ENCODE results near the gene OR2D2.
A peak's percentile ranks its signal among the peaks of the same experiment; 100 is the strongest.
"Not testable (repeated sequence)": the region's sequence is repeated elsewhere in the genome, so short reads cannot be mapped to it uniquely, and the experiment has no call there.

OR2D2 gene, protein sequence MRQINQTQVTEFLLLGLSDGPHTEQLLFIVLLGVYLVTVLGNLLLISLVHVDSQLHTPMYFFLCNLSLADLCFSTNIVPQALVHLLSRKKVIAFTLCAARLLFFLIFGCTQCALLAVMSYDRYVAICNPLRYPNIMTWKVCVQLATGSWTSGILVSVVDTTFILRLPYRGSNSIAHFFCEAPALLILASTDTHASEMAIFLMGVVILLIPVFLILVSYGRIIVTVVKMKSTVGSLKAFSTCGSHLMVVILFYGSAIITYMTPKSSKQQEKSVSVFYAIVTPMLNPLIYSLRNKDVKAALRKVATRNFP

DNA sequence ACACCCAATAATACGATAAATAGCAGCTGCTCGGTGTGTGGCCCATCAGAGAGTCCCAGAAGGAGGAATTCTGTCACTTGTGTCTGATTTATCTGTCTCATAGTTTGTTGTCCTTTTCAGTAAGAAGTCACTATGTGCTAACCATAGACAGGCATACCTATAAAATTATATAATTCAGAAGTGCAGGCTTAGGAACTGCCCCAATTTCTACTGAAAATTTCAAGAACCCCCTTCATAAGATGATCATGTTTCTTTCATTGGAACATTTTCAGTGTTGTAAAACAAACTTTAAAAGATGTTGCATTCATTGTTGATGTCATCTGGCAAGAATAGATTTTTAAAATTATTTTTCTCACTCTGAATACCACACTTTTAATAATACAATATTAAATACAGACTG, at the start of gene OR2D2:
TSS of gene OR2D2 (minus strand) at position 101 of the 400 bp plus-strand sequence. CDS start at position 101, 0 bp downstream.
- DNase-seq: no peak

DNA sequence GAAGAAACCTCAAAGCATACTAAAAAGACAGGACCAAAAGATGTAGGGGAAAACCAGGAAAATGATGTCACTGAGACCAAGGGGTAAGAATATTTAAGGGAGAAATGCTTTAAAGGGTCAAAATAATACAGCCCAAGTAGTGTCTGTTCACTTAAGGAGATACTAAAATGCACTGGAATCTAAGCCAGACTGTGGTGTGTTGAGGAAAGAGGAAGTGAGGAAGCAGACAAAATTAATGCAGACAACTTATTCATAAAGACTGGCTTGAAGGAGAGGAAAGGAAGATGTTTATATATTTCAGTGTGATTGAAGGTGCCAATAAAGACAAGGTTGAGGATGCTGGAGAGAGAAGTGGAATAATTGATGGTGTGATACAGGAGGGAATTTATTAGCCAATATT, 49.7 kb upstream of the OR2D2 start:
- DNase-seq: no peak

DNA sequence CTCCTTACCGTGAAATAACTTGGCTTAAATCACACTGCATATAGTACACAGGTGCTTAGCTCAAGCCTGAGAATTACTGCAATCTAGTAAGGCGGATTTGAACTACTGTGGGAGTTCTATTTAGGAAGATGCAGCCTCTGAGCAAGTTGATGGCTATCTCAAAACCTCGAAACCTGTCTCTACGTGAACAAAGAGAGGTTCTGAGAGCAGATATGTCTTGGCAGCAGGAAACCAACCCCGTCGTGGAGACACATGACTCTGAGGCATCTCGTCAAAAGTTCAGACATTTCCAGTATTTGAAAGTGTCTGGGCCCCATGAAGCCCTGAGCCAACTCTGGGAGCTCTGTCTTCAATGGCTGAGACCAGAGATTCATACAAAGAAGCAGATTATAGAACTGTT, 39.8 kb upstream of the OR2D2 start:
- no peak for DNase-seq

DNA sequence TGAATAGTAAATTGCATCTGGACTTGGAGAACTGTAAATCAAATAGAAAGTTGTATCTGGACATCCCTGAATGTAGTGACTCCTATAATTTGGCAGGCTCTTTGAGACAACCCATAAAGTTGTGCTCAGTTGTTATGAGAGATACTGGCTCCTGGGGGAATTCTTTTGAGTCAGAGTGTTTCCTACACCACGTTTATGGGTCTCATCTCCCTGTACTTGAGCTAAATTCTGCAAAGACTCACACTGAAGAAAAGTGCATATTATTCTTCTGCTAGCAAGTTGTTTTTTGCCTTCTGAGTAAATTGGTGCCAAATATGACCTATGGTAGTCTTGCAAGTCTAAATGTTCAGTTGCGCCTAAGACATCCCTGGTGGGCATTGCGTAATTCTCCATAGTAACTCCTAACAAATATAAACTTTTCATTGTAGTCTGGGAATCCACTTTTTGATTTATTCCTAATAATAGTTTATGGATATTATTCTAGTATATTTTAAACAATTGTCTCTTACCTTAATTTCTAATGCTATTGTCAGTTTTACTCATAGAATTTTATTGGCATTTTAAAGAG, 38.9 kb upstream of the OR2D2 start:
- no peak for DNase-seq

DNA sequence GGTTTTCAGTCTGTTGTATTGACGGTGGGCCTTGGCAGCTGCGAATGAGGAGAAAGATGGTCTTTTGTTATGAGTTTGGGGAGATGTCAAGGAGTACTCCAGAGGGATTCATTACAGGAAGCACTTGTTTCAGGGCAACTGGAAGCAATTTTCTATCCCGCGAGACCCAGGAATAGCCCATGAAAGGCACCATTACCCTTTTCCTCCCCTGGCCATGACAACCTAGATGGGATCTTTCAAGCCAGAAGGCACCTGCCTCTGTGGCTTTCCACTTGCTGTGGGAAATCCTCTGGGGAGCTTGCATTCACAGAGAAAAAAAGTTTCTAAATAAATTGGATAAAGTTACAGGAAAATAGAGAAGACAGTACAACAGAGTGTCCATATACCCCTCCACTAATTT, 36.6 kb upstream of the OR2D2 start:
- no peak for DNase-seq

DNA sequence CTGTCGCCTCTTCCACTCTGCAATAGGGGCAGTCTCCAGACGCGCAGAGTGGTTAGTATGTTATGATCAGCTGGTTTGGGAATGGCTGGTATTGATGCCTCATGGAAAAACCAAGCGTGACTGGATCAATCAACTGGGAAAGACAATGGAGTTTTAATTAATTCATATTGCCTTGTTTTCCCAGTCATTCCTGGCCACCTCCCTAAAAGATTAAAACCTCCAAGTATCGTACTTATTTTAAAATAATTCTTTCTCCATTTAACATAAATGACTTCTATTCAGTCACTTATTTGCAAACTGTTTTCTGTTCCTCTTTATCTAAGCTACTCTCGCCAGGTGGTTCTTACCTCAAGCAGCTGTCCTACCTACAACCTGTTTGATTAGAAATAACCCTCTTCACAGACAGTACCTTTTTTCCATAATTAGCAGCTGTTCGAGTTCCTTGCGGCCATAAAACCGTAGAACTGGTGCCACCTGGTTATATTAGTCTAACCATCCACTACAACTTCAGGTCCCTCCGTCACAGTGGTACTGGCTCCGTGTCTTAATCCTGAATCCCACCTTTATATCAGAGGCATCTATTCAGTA, 34.8 kb upstream of the OR2D2 start:
- DNase-seq: peak; percentile 2

DNA sequence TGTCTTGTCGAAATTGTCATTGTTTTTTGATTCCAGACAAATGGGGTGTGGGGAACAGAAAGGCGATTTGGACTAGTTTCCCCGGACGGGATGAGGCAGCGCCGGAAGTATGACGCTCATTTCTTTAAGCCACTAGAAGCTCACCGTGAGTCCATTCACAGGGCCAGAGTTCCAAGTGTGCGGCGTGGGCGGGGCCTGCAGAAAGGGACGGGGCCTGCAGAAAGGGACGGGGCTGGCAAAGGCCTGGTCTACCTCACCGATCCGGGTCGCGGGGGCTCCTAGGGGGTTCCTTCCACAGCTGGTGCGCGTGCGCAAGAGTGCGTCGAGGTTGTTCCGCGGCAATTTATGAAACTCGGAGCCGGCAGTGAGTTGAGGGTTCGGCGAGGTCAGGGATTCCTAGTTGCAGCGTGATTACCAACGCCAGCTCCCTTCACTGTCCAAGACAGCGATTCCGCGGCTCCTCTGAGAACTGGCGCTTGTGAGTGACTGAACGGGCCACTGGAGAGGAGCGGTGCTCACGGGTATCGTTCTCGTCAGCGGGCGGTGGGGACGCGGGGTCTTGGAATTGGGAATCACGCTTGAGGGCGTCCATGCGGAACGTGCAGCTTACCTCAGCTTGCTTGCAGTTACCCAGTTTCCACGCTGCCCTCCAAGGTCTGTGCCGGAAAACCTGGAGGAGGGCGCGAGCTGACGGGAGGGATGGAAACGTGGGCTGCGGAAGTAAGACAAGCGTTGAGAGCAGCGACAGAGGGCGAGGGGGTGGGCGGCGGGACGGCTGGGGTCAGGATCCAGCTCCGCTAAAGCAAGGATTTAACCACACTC, 34.1 kb upstream of the OR2D2 start, which contains the start of gene ZNF215:
TSS of gene ZNF215 (plus strand) at position 219 of the 822 bp plus-strand sequence. CDS start 5,847 bp downstream, outside the sequence.
- DNase-seq: peak; percentile 55

DNA sequence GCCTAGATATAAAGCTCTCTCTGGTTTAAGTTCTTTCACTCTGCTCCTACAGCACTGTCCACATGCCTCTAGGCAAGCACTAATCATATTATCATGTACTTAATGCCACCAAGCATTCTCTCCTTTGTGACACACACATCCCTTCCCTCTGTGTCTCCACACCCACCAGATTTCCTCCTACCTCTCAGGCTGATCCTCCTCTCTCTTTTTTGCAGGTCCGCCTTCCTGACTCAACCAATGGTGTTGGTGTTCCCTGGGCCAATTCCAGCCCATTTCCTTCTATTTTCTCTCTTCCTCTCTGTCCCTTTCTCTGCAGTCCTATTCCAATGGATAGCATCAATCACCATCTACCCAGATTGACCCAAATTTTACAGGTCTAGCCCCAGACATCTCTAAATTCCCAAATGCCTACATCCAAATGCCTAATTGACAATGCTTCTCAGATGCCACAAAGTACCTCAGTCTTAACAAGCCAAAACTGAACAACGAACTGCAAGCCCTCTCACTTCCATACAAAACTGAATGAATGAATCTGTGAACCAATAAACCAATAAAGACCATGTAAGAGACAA, 33.4 kb upstream of the OR2D2 start:
- no peak for DNase-seq

DNA sequence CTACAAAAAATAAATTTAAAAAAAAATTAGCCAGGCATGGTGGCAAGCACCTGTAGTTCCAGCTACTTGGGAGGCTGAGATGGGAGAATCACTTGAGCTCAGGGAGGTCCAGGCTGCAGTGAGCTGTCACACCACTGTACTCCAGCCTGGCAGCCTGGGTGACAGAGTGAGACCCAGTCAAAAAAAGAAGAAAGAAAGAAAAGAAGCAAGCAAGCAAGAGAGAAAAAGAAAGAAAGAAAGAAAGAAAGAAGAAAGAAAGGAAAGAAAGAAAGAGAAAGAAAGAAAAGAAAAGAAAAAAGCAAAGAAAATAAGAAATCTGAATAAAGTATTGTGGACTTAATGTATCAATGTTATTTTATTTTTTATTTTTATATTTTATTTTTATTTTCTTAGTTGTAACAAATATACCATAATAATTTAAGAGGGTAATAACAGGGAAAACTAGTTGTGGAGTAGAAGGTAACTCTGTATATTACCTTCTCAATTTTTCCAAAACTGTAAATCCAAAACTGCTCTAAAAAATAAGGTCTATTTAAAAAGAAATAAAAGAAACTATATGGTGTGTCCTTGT, 32.8 kb upstream of the OR2D2 start:
- DNase-seq: no peak

DNA sequence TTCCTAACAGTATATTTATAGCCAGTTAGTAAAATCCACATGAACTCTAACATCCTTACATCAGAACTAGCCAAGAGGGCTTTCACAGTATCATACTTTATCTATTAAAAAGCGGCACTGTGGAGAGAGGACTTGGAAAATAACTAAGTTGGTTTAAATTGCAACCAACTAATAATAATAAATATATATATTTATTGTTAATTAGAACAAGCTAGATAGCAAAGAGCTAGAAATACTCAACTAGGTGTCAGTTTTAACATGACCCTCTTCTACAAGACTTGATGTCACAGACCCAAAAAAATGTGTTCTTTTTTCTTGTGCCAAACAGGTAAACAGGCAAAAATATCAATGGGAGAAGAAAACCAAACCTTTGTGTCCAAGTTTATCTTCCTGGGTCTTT, 28.4 kb upstream of the OR2D2 start, which contains the start of gene OR2D3:
TSS of gene OR2D3 (plus strand) at position 301 of the 400 bp plus-strand sequence. CDS start at position 301, 0 bp downstream.
- DNase-seq: no peak

DNA sequence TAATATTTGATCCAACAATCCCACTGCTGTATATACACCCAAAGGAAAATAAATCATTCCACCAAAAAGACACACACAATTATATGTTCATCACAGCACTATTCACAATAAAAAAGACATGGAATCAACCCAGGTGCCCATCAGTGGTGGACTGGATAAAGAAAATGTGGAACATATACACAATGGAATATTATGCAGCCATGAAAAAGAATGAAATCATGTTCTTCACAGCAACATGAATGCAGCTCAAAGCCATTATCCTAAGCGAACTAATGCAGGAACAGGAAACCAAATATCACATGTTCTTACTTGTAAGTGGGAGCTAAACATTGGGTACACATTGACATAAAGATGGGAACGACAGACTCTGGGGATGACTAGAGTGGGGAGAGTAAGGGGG, 27.4 kb upstream of the OR2D2 start:
- DNase-seq: no peak

DNA sequence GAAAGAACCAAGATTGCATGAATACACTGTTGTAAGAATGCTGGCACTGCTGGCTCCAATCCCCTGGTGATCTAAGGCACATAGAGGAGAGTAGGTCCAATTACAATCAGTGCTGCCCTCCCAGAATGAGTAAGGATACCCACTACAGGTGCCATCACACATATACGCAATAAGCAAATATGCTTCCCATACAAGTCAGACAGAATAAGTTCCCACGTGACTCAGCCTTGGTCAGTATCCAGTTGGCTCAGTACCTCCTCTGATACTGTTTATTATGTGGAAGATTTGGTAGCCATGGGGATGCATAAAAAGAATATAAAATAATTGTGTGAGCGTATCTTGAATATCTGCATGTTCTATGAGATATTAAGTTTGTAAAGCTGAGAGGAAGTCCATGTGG, 19.6 kb upstream of the OR2D2 start:
- DNase-seq: no peak

DNA sequence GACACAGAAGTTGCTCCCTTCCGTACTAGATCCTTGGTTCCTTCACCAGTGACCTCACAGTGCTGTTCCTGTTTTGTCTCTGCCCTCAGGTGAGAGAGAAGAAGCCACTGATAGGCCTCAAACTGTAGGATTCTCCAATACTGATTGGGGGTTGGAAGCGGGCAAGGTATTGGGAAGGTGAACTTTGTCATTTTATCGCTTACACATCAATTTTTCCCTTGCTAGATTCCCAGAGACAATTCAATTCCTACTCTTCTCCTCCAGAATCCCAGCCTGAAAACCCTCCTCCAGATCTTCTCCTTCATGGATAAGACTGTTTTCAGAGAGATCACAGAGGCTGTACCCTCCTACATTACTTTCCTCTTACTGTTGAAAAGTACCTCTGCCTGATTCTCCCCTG, 19.1 kb upstream of the OR2D2 start:
- DNase-seq: no peak

DNA sequence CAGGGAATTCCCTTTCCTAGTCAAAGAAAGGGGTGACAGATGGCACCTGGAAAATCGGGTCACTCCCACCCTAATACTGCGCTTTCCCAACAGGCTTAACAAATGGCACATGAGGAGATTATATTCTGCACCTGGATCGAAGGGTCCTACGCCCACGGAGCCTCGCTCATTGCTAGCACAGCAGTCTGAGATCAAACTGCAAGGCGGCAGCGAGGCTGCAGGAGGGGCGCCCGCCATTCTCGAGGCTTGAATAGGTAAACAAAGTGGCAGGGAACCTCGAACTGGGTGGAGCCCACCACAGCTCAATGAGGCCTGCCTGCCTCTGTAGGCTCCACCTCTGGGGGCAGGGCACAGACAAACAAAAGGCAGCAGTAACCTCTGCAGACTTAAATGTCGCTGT, 12.5 kb upstream of the OR2D2 start:
- DNase-seq: not testable (repeated sequence)

DNA sequence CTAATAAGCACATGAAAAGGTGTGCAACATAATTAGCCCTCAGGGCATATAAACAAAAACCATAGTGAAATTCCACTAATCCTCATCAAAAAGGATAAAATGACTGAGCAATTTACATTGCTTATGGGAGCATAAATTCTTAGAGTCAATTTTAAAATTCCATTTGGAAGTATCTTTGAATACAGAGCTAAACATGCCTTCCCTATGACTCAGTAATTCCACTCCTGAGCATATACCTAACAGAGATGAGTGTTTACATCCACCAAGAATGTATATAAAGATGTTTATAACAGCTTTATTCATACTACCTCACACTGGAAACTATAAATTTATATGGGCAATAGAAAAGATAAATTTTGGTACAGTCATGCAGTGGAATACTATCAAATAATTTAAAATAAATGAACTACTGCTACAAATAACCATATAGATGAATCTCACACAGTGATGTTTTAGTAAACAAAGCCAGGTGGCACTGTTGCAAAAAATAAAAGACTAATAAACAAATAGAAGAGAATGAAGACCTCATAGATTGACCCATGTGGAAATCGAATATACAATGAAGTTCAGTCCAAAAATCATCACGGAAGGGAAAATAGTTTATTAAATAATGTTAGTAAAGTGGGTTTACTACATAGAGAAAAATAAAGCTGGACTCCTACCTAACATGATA, 8.2 kb upstream of the OR2D2 start:
- DNase-seq: no peak

DNA sequence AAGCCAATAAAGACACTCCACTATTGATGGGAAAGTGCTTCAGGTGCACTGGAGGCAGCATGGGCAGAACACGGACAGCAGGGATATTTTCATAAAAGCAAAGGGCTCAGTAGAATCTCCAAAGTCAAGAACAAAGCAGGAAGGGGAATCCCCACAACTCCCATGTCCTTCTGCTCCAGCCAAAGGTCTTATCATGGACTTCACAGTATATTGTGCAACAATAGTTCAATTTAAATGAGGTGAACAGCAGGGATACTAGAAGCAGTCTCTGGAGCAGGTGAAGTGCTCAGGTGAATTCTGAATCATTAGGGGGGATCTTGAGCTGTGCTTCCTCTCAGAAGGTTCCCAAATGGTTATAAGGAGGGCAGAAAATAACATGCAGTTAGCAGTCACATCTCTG, 6.6 kb upstream of the OR2D2 start:
- no peak for DNase-seq

DNA sequence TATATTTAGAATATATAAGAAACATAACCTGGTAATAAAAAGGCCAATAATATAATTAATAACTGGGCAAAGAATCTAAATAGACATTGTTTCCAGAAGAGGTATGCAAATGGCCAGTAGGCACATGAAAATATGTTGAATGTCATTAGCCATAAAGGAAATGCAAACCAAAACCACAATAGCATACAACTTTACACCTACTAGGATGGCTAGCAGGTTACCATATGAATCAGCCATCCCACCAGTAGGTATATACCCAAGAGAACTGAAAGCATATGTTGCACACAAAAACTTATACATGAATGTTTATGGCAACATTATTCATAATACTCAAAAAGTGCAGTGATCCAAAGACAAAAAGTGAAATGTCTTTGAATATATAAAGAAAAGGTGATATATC, 2.7 kb upstream of the OR2D2 start:
- DNase-seq: no peak

DNA sequence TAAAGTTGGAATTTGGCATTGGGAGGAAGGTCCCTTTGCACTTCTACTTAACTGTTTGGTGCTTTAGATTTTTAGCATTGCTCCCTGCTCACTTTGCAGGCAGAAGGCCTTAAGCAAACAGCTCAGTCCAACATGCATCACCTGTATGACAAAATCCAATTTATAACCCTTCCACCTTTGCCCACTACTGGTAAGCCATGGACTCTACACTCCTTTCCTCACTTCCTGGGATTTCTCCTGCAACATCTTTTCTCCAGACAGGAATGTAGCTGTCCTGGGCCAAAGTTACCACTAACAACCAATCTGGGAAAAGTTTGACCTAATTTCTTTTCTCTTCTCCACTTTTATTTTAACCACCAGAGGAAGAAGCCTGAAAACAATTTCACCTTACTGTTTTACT, 1.8 kb upstream of the OR2D2 start:
- DNase-seq: no peak

DNA sequence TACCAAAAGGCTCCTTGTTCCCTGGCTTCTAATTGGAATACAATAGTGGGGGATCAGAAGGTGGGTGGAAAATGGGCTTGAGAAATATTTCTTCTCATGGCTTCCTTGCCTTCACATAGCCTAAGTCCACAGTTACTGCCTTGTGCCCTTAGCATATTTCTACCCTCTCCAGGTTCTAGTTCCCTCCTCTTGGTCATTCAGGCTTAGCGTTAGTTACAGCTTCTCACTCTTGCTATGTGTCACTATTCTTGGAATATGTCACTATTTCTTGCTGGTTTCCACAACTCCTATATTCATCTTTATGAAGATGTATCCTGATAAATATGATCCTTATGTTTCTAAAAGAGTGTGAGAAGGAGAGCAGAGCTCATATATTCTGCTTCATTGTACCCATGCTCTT, 2.5 kb downstream of the OR2D2 start:
- no peak for DNase-seq

DNA sequence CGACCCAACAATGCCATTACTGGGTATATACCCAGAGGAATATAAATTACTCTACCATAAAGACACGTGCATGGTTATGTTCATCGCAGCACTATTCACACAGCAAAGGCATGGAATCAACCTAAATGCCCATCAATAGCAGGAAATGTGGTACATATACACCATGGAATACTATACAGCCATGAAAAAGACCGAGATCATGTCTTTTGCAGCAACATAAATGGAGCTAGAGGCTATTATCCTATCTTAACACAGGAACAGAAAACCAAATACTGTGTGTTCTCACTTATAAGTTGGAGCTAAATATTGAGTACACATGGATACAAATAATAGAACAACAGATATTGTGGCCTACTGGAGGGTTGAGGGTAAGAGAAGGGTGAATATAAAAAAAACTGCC, 3.5 kb downstream of the OR2D2 start:
- no peak for DNase-seq

DNA sequence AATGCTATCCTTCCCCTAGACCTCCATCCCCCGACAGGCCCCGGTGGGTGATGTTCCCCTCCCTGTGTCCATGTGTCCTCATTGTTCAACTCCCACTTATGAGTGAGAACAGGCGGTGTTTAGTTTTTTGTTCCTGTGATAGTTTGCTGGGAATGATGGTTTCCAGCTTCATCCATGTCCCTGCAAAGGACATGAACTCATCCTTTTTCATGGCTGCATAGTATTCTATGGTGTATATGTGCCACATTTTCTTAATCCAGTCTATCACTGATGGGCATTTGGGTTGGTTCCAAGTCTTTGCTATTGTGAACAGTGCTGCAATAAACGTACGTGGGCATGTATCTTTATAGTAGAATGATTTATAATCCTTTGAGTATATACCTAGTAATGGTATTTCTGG, 4.6 kb downstream of the OR2D2 start:
- not testable (repeated sequence) for DNase-seq

DNA sequence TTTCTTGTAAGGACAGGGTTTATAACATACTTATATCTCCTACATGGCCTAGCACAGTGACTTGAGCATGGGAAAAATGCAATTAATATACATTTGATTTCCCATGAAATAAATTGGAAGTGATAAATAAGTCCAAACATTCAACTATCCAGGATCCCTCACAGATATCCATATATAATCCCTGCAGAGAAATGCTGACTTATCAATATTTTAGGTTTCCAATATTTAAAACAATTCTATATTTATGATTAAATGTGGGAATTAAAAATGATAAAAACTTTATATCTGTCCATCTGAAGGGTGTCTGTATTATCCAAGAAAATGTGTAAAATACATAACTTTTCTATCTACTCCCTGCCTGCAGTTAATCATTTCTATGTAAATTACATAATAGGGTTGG, 9.5 kb downstream of the OR2D2 start:
- DNase-seq: no peak
